Trophoblast cell (in vitro differentiated cells and primary cell): ENCODE data around the gene SKI.

ENCODE experiments used
- DNase-seq, 2 donors: peaks; one replicate each; pipeline ENCODE4 v3.0.0-alpha.2; 2016
- H2AFZ ChIP-seq: 2 replicates; pipeline ENCODE4 v1.6.1; 2013; ENCODE audit warnings: low read length, moderate library complexity, mild to moderate bottlenecking; ENCODE audit not compliant: insufficient read depth, poor library complexity
- H2AK5ac ChIP-seq: 2 replicates; pipeline ENCODE4 v1.6.1; 2013; ENCODE audit warnings: mild to moderate bottlenecking, low read length
- H2BK120ac ChIP-seq: 2 replicates; pipeline ENCODE4 v1.6.1; 2013; ENCODE audit warnings: low read length, mild to moderate bottlenecking, moderate library complexity; ENCODE audit not compliant: insufficient read depth, poor library complexity
- H2BK12ac ChIP-seq: 2 replicates; pipeline ENCODE4 v1.6.1; 2013; ENCODE audit warnings: mild to moderate bottlenecking, low read length, moderate library complexity
- H2BK5ac ChIP-seq: 2 replicates; pipeline ENCODE4 v1.6.1; 2013; ENCODE audit warnings: low read length, low read depth, moderate library complexity, mild to moderate bottlenecking; ENCODE audit not compliant: poor library complexity
- H3K14ac ChIP-seq: 2 replicates; pipeline ENCODE4 v1.6.1; 2013; ENCODE audit warnings: mild to moderate bottlenecking, low read length
- H3K18ac ChIP-seq: 2 replicates; pipeline ENCODE4 v1.6.1; 2013; ENCODE audit warnings: mild to moderate bottlenecking, low read length
- H3K23ac ChIP-seq: 2 replicates; pipeline ENCODE4 v1.6.1; 2013; ENCODE audit warnings: low read length
- H3K27ac ChIP-seq: 2 replicates; pipeline ENCODE4 v1.5.1; 2013; ENCODE audit warnings: low read depth, mild to moderate bottlenecking, inconsistent platforms, low read length, moderate library complexity
- H3K27me3 ChIP-seq: 2 replicates; pipeline ENCODE4 v1.6.1; 2013; ENCODE audit warnings: inconsistent platforms, mild to moderate bottlenecking, low read length, moderate library complexity; ENCODE audit not compliant: insufficient read depth
- H3K36me3 ChIP-seq, 2 experiments: 1 replicate in 1 of 2; 2 replicates in 1 of 2; pipeline ENCODE4 v1.6.1; 2013; ENCODE audit warnings: low read length in 2 of 2, mild to moderate bottlenecking in 2 of 2, moderate library complexity in 1 of 2; ENCODE audit not compliant: insufficient read depth in 2 of 2, control insufficient read depth in 1 of 2
- H3K4ac ChIP-seq: 2 replicates; pipeline ENCODE4 v1.6.1; 2013; ENCODE audit warnings: low read depth, mild to moderate bottlenecking, low read length, moderate library complexity
- H3K4me1 ChIP-seq, 2 experiments: 1 replicate in 1 of 2; 2 replicates in 1 of 2; pipeline ENCODE4 v1.6.1; 2013; ENCODE audit warnings: low read length in 2 of 2, mild to moderate bottlenecking in 2 of 2, moderate library complexity in 1 of 2; ENCODE audit not compliant: insufficient read depth in 2 of 2, control insufficient read depth in 1 of 2
- H3K4me2 ChIP-seq: 2 replicates; pipeline ENCODE4 v1.6.1; 2013; ENCODE audit warnings: inconsistent platforms, mild to moderate bottlenecking, low read length, moderate library complexity
- H3K4me3 ChIP-seq: 2 replicates; pipeline ENCODE4 v1.5.1; 2013; ENCODE audit warnings: mild to moderate bottlenecking, low read depth, low read length, inconsistent platforms
- H3K79me1 ChIP-seq: one replicate; pipeline ENCODE4 v1.6.1; 2013; ENCODE audit warnings: low read length
- H3K79me2 ChIP-seq: 2 replicates; pipeline ENCODE4 v1.6.1; 2013; ENCODE audit warnings: low read length, mild to moderate bottlenecking; ENCODE audit not compliant: control insufficient read depth, insufficient read depth, poor library complexity
- H3K9ac ChIP-seq: 2 replicates; pipeline ENCODE4 v1.6.1; 2013; ENCODE audit warnings: mild to moderate bottlenecking, low read length
- H3K9me3 ChIP-seq: 2 replicates; pipeline ENCODE4 v1.6.1; 2013; ENCODE audit warnings: low read depth, mild to moderate bottlenecking, control low read depth, inconsistent platforms, low read length; ENCODE audit not compliant: insufficient read depth
- H4K12ac ChIP-seq: 2 replicates; pipeline ENCODE4 v1.6.1; 2013; ENCODE audit warnings: low read depth, mild to moderate bottlenecking, low read length, moderate library complexity
- H4K8ac ChIP-seq: 2 replicates; pipeline ENCODE4 v1.6.1; 2013; ENCODE audit warnings: low read depth, mild to moderate bottlenecking, low read length, moderate library complexity
- H4K91ac ChIP-seq: one replicate; pipeline ENCODE4 v1.6.1; 2013; ENCODE audit warnings: low read depth, mild to moderate bottlenecking, low read length, moderate library complexity
- WGBS: extraction: QIAGEN DNeasy Blood & Tissue Kit; methylation state at CpG from one replicate; pipeline ENCODE4 v1.1.7; 2013; ENCODE audit warnings: missing lambda C conversion rate; ENCODE audit not compliant: insufficient read length, insufficient coverage; ENCODE audit errors: extremely low coverage; 5-methylcytosine and 5-hydroxymethylcytosine counted together

Gene SKI

DNA sequence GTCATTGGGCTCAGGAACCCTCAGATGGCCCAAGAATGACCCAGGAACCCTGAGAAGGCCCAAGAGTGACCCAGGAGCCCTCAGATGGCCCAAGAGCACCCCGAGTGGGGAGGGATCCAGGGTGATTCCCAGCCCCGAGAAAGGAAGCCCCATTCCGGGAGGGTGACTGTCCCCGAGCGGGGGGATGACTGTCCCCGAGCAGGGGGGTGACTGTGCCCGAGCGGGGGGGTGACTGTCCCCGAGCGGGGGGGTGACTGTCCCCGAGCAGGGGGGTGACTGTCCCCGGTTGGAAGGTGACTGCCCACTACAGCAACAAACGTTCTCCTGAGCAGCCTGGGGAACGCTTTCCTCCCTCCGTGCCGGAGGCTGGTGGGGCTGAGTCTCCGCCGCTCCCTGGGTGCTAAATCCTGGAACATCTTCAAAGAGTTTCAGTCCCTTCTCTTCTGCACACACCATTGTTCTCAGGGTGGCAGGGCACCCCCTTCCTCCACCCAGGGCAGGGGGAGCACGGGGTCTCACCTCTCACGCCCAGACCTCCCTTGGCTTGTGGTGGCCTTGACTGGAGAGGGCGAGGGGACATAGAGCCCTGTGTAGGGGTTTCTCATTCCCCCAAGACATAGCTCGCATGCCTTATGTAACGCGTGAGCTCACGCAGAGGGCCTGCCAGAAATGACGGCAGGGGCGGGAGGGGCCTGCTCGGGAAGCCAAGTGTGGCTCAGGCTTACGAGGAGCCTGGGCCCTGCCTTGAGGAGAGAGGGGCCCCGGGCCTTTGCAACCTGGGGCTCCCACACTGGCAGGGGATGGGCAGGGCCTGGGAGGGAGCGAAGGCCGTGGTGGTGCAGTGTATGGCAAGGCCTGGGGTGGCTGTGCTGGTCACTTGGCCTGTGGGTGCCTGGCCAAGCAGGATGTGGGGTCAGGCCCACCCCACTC, 14.3 kb upstream of the SKI start:
- H3K27me3 ChIP-seq, result no peaks in the 10 kb centered on the region
- peaks cover 16% of the 10 kb centered on the region for H3K79me1 ChIP-seq
- peak overlapping the region; percentile 84 for H4K12ac ChIP-seq
- peak overlapping the region; percentile 47 for H2BK12ac ChIP-seq
- peak overlapping the region; percentile 89 for H3K18ac ChIP-seq
- peak overlapping the region; percentile 96 for H3K27ac ChIP-seq
- H3K9me3 ChIP-seq, result no peaks in the 10 kb centered on the region
- no peak overlapping the region for H3K23ac ChIP-seq
- peaks cover 23 to 24% of the 10 kb centered on the region in 2 experiments for H3K4me1 ChIP-seq
- DNase-seq, result peak in 1 of 2 donors; percentile 37
- peak overlapping the region; percentile 91 for H2AK5ac ChIP-seq
- H3K4ac ChIP-seq, result peak overlapping the region; percentile 73
- H2BK120ac ChIP-seq, result peak overlapping the region; percentile 95
- peak overlapping the region; percentile 95 for H2AFZ ChIP-seq
- no CpG with 5 or more reads among the region's 32 CpGs for WGBS
- H2BK5ac ChIP-seq, result peak overlapping the region; percentile 94
- H3K36me3 ChIP-seq, result no peaks in the 10 kb centered on the region
- H4K91ac ChIP-seq, result peak overlapping the region; percentile 97
- peak overlapping the region; percentile 97 for H4K8ac ChIP-seq
- H3K4me2 ChIP-seq, result no peak overlapping the region
- H3K9ac ChIP-seq, result no peak overlapping the region
- no peak overlapping the region for H3K4me3 ChIP-seq
- peak overlapping the region; percentile 93 for H3K14ac ChIP-seq
- H3K79me2 ChIP-seq, result peaks cover 12% of the 10 kb centered on the region

DNA sequence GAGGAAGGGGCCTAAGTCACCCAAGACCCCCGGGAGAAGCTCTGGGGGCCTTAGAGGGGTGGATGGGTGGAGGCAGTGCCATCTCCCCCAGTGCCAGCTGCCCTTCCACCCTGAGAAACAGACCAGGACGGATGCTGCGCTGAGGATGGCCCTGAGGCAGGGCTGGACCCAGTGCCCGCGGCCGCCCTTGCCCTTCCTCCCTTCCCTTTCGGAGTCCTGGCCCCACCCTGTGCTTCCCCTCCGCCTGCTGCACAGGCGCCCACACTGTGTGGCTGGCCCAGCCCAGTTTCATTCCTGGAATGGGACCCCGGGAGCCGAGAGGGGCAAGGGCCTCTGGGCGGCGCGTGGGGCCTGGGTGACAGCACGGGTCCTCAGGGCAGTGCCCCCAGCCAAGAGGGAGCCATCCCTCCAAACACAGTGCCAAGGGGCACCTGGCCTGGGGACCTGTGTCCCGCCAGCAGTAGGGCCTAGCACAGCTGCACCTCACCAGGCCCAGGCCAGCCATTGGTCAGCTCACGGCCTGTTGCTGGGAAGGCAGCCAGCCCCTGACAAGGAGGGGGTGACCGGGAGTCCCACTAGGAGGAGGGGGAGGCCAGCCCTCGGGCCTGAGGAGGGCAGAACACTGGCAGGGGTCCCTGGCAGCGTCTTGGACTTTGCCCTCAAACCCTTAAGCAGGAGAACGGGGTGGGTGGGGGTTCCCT, 13.4 kb upstream of the SKI start:
- H2BK12ac ChIP-seq, result peak overlapping the region; percentile 51
- H4K91ac ChIP-seq, result peak overlapping the region; percentile 97
- peak overlapping the region; percentile 75 for H2AK5ac ChIP-seq
- no peak overlapping the region for H3K27ac ChIP-seq
- no peak for DNase-seq
- peak overlapping the region; percentile 8 for H3K18ac ChIP-seq
- peaks cover 23 to 24% of the 10 kb centered on the region in 2 experiments for H3K4me1 ChIP-seq
- H3K9ac ChIP-seq, result peak overlapping the region; percentile 21
- peak overlapping the region; percentile 50 for H3K14ac ChIP-seq
- H3K79me1 ChIP-seq, result peaks cover 16% of the 10 kb centered on the region
- H3K9me3 ChIP-seq, result no peaks in the 10 kb centered on the region
- no peak overlapping the region for H3K4me2 ChIP-seq
- peak overlapping the region; percentile 28 for H4K8ac ChIP-seq
- H4K12ac ChIP-seq, result no peak overlapping the region
- no CpG with 5 or more reads among the region's 21 CpGs for WGBS
- H3K4me3 ChIP-seq, result no peak overlapping the region
- peak overlapping the region; percentile 47 for H2AFZ ChIP-seq
- H2BK5ac ChIP-seq, result no peak overlapping the region
- H3K23ac ChIP-seq, result no peak overlapping the region
- peaks cover 12% of the 10 kb centered on the region for H3K79me2 ChIP-seq
- H3K4ac ChIP-seq, result no peak overlapping the region
- H3K27me3 ChIP-seq, result no peaks in the 10 kb centered on the region
- peak overlapping the region; percentile 6 for H2BK120ac ChIP-seq
- H3K36me3 ChIP-seq, result no peaks in the 10 kb centered on the region

DNA sequence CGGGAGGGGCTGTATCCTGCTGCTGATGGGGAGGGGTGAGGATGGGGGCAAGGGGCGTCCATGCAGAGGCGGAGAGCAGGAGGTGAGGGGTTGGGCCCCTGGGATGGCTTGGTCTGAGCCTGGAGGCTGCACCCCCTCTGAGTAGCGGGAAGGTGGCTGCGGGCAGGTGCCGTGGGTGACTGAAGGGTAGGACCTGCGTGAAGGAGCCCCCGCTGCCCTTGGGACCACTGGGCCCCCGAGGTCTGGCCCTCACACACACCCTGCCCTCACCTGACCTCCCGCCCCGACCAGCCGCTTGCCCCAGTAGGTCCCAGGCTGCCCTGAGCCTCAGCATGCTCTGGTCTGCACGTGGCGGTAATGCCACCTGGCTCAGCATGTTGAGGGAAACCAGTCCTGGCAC, 12.8 kb upstream of the SKI start:
- no peak overlapping the region for H2BK120ac ChIP-seq
- peaks cover 23 to 24% of the 10 kb centered on the region in 2 experiments for H3K4me1 ChIP-seq

DNA sequence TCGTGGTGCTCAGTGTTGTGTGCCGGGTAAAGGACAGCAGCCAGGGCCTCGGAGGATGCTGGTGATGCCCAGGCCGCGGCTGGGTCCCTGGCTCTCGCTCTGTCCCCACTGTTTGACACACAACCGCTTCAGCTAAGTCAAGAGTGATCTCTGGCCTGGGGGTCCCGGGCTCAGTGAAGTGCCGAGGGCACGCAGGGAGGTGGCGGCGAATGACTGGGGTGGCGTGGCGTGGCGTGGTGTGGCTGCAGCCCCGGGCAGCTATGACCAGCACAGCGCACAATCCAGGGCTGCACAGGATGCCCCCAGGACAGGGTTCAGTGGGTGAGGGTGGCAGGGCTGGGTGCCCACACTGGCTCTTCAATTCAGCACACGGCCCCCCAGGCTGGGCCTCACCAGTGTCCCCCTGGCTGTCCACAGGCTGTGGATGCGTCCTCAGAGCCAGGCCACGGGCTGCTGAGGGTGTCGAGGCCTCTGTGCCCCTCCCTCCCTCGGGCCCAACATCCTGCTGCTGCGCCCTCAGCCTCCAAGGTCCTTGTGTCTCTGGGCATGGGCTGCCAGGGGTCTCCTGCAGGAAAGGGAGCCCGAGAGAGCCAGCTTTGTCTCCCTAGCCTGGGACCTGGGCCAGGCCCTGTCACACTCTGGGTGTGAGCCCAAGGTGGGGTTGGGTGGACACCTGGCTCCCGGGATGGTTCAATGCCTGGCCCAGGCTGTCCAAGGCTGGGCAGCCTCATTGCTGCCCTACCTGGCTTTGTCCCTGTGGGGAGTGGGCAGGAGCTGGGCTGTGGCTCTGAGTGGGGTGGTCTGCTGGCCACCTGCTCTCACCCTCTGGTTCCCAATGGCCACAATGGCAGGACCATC, 12.0 kb upstream of the SKI start:
- WGBS, result no CpG with 5 or more reads among the region's 25 CpGs
- Histone ChIP-seq H4K8ac (no peak overlapping the region), H3K4ac (no peak overlapping the region), H3K4me3 (no peak overlapping the region), H3K9ac (no peak overlapping the region), H3K14ac (no peak overlapping the region), H3K36me3 (no peaks in the 10 kb centered on the region), H3K79me1 (peaks cover 16% of the 10 kb centered on the region), H2BK5ac (no peak overlapping the region), H2BK12ac (no peak overlapping the region), H3K27ac (no peak overlapping the region), H3K23ac (no peak overlapping the region), H4K12ac (no peak overlapping the region), H2AFZ (no peak overlapping the region), H3K4me1 (peaks cover 23 to 24% of the 10 kb centered on the region in 2 experiments), H3K79me2 (peaks cover 12% of the 10 kb centered on the region), H4K91ac (no peak overlapping the region), H3K4me2 (no peak overlapping the region), H2BK120ac (no peak overlapping the region), H3K27me3 (no peaks in the 10 kb centered on the region), H3K18ac (no peak overlapping the region), H2AK5ac (no peak overlapping the region), H3K9me3 (no peaks in the 10 kb centered on the region)
- DNase-seq, result no peak

More for the DNA sequence above, 12.8 kb upstream of the SKI start:
- H4K91ac ChIP-seq, result no peak overlapping the region
- H3K27me3 ChIP-seq, result no peaks in the 10 kb centered on the region
- no peak overlapping the region for H3K4me3 ChIP-seq
- H2AK5ac ChIP-seq, result no peak overlapping the region
- peaks cover 16% of the 10 kb centered on the region for H3K79me1 ChIP-seq
- H3K23ac ChIP-seq, result no peak overlapping the region
- H3K18ac ChIP-seq, result no peak overlapping the region
- no peaks in the 10 kb centered on the region for H3K9me3 ChIP-seq
- no peak overlapping the region for H4K12ac ChIP-seq
- no peak overlapping the region for H3K9ac ChIP-seq
- no peak overlapping the region for H2AFZ ChIP-seq
- H2BK12ac ChIP-seq, result peak overlapping the region; percentile 2
- H3K4me2 ChIP-seq, result no peak overlapping the region
- no peak for DNase-seq
- H3K36me3 ChIP-seq, result no peaks in the 10 kb centered on the region
- peaks cover 12% of the 10 kb centered on the region for H3K79me2 ChIP-seq
- no peak overlapping the region for H3K27ac ChIP-seq
- no CpG with 5 or more reads among the region's 14 CpGs for WGBS
- H3K14ac ChIP-seq, result no peak overlapping the region
- H3K4ac ChIP-seq, result no peak overlapping the region
- H2BK5ac ChIP-seq, result no peak overlapping the region
- H4K8ac ChIP-seq, result no peak overlapping the region
